H1 (cell line): ENCODE results near the gene MACROD1. TPM values are rescaled to one million over a fixed set of nuclear protein-coding genes. Genes with fewer than 3 reads are reported as not detected.

Experiments
- CTCF ChIA-PET: fragments of 300-600 bp; sonication (Branson Sonifier 250); formaldehyde crosslinking; loops from one replicate; lab custom pipeline; 2021; ENCODE audit not compliant: partially characterized antibody; lab: Charles Lee
- POLR2A ChIA-PET: fragments of 300-600 bp; sonication (Branson Sonifier 250); formaldehyde crosslinking; loops from one replicate; lab custom pipeline; 2021; ENCODE audit warnings: inconsistent platforms; ENCODE audit not compliant: partially characterized antibody; lab: Charles Lee
- DNase-seq, 2 experiments: peaks; one replicate each; pipeline versions ENCODE4 v3.0.0 to v3.0.0-alpha.2; 2010 to 2022; ENCODE audit warnings: low spot score in 2 of 2, low read depth in 1 of 2, mixed read lengths in 1 of 2
- FAIRE-seq: peaks from 2 replicates; lab custom pipeline; 2011; peaks lifted over from hg19 to GRCh38; lab: Jason Lieb, UNC
- H2AFZ ChIP-seq: 2 replicates; pipeline ENCODE4 v1.8.1; 2012; ENCODE audit warnings: low read length, inconsistent platforms
- H2AK5ac ChIP-seq: 2 replicates; pipeline ENCODE4 v1.6.1; 2013; ENCODE audit warnings: low read depth, low read length
- H2BK120ac ChIP-seq: replicated peaks from 2 replicates; pipeline ENCODE3; 2013; ENCODE audit warnings: low read depth, low read length, inconsistent platforms
- H2BK12ac ChIP-seq: 2 replicates; pipeline ENCODE4 v1.6.1; 2013; ENCODE audit warnings: low read depth, low read length
- H2BK15ac ChIP-seq: 2 replicates; pipeline ENCODE4 v1.6.1; 2013; ENCODE audit warnings: low read length
- H2BK20ac ChIP-seq: 2 replicates; pipeline ENCODE4 v1.6.1; 2013; ENCODE audit warnings: low read length
- H2BK5ac ChIP-seq: 2 replicates; pipeline ENCODE4 v1.6.1; 2013; ENCODE audit warnings: low read depth, low read length
- H3K14ac ChIP-seq: 2 replicates; pipeline ENCODE4 v1.6.1; 2013; ENCODE audit warnings: inconsistent platforms; ENCODE audit not compliant: insufficient read length
- H3K18ac ChIP-seq: 2 replicates; pipeline ENCODE4 v1.6.1; 2013; ENCODE audit warnings: low read length; ENCODE audit errors: extremely low read depth
- H3K23ac ChIP-seq: 2 replicates; pipeline ENCODE4 v1.6.1; 2013; ENCODE audit warnings: inconsistent platforms; ENCODE audit not compliant: insufficient read length
- H3K23me2 ChIP-seq: 2 replicates; pipeline ENCODE4 v1.6.1; 2013; ENCODE audit warnings: low read depth, low read length
- H3K27ac ChIP-seq: 2 replicates; pipeline ENCODE4 v1.6.1; 2011; ENCODE audit warnings: low read depth, low read length, inconsistent platforms
- H3K27me3 ChIP-seq, 4 experiments: replicated peaks in 1 of 4; 1 replicate in 1 of 4; 2 replicates in 3 of 4; pipeline versions ENCODE4 v1.6.1 to v1.8.1; 2011 to 2013; ENCODE audit warnings: low read length in 3 of 4, mild to moderate bottlenecking in 3 of 4, inconsistent platforms in 2 of 4, mixed read lengths in 2 of 4, moderate library complexity in 1 of 4; ENCODE audit not compliant: control insufficient read depth in 3 of 4, insufficient read depth in 3 of 4; ENCODE audit errors: extremely low read depth in 1 of 4
- H3K36me3 ChIP-seq, 4 experiments: 2 replicates each; pipeline versions ENCODE4 v1.6.1 to v1.8.1; 2011 to 2013; ENCODE audit warnings: mild to moderate bottlenecking in 4 of 4, low read length in 3 of 4, moderate library complexity in 2 of 4, control low read depth in 1 of 4, inconsistent platforms in 1 of 4; ENCODE audit not compliant: insufficient read depth in 4 of 4, control insufficient read depth in 2 of 4
- H3K4ac ChIP-seq: replicated peaks from 2 replicates; pipeline ENCODE3; 2013; ENCODE audit warnings: low read length, low read depth, mixed read lengths, inconsistent platforms; ENCODE audit not compliant: insufficient read length
- H3K4me1 ChIP-seq, 4 experiments: replicated peaks in 1 of 4; 1 replicate in 1 of 4; 2 replicates in 3 of 4; pipeline versions ENCODE4 v1.6.1 to v1.8.1; 2011 to 2013; ENCODE audit warnings: low read length in 3 of 4, inconsistent platforms in 2 of 4, mixed read lengths in 1 of 4; ENCODE audit not compliant: insufficient read depth in 4 of 4, control insufficient read depth in 3 of 4
- H3K4me2 ChIP-seq, 2 experiments: 2 replicates each; pipeline versions ENCODE4 v1.6.1 to v1.8.1; 2011 to 2013; ENCODE audit warnings: low read depth in 2 of 2, low read length in 2 of 2, control low read depth in 1 of 2, inconsistent platforms in 1 of 2, mild to moderate bottlenecking in 1 of 2; ENCODE audit not compliant: insufficient read depth in 1 of 2
- H3K4me3 ChIP-seq, 4 experiments: fragments of 200-600, 300-600 bp in 1 of 4; sonication (generic), shearing (Covaris generic), sonication (Bioruptor Twin) in 1 of 4; 2 replicates each; pipeline versions ENCODE4 v1.5.1 to v1.8.1; 2011 to 2016; ENCODE audit warnings: low read length in 4 of 4, low read depth in 3 of 4, control low read depth in 2 of 4, inconsistent platforms in 2 of 4, mild to moderate bottlenecking in 2 of 4, mixed read lengths in 1 of 4, moderate library complexity in 1 of 4; ENCODE audit not compliant: insufficient read depth in 2 of 4; ENCODE audit errors: extremely low read depth in 1 of 4
- H3K56ac ChIP-seq: replicated peaks from 2 replicates; pipeline ENCODE3; 2013; ENCODE audit warnings: low read depth, mild to moderate bottlenecking, mixed read lengths, low read length, inconsistent platforms; ENCODE audit not compliant: insufficient read length
- H3K79me1 ChIP-seq: 2 replicates; pipeline ENCODE4 v1.6.1; 2013; ENCODE audit warnings: low read depth, low read length, control low read depth
- H3K79me2 ChIP-seq, 2 experiments: 2 replicates each; pipeline versions ENCODE4 v1.6.1 to v1.8.1; 2012 to 2013; ENCODE audit warnings: low read length in 2 of 2, mild to moderate bottlenecking in 2 of 2, inconsistent platforms in 1 of 2; ENCODE audit not compliant: insufficient read depth in 2 of 2, control insufficient read depth in 1 of 2
- H3K9ac ChIP-seq, 4 experiments: replicated peaks in 1 of 4; 1 replicate in 1 of 4; 2 replicates in 3 of 4; pipeline versions ENCODE4 v1.6.1 to v1.8.1; 2011 to 2013; ENCODE audit warnings: low read depth in 3 of 4, low read length in 3 of 4, control low read depth in 2 of 4, mild to moderate bottlenecking in 2 of 4, moderate library complexity in 2 of 4, inconsistent platforms in 1 of 4; ENCODE audit errors: extremely low read depth in 1 of 4
- H3K9me3 ChIP-seq, 2 experiments: 2 replicates each; pipeline versions ENCODE4 v1.6.1 to v1.8.1; 2012 to 2013; ENCODE audit warnings: mild to moderate bottlenecking in 2 of 2, moderate library complexity in 2 of 2, control low read depth in 1 of 2, inconsistent platforms in 1 of 2, low read depth in 1 of 2, low read length in 1 of 2, mixed read lengths in 1 of 2; ENCODE audit not compliant: insufficient read depth in 2 of 2
- H4K20me1 ChIP-seq, 2 experiments: replicated peaks in 1 of 2; 2 replicates each; pipeline versions ENCODE3 to v1.8.1; 2011 to 2013; ENCODE audit warnings: inconsistent platforms in 2 of 2, low read length in 2 of 2, mild to moderate bottlenecking in 1 of 2; ENCODE audit not compliant: insufficient read depth in 2 of 2, control insufficient read depth in 1 of 2
- H4K5ac ChIP-seq: 2 replicates; pipeline ENCODE4 v1.6.1; 2013; ENCODE audit warnings: low read length, low read depth, mixed read lengths, inconsistent platforms; ENCODE audit not compliant: insufficient read length
- H4K8ac ChIP-seq: 2 replicates; pipeline ENCODE4 v1.8.0; 2013; ENCODE audit warnings: mild to moderate bottlenecking, moderate library complexity, low read length, inconsistent platforms; ENCODE audit not compliant: insufficient read depth; ENCODE audit errors: extremely low read depth
- H4K91ac ChIP-seq: replicated peaks from 2 replicates; pipeline ENCODE3; 2013; ENCODE audit warnings: low read length, mixed read lengths, inconsistent platforms; ENCODE audit not compliant: insufficient read length
- BRCA1 ChIP-seq: IDR thresholded peaks from 2 replicates; pipeline ENCODE4 v1.6.1; 2012; ENCODE audit warnings: low read depth, low read length, improper control_type of control experiment
- CHD2 ChIP-seq: IDR thresholded peaks from 2 replicates; pipeline ENCODE4 v1.6.1; 2012; ENCODE audit warnings: low read length, improper control_type of control experiment
- GABPA ChIP-seq: IDR thresholded peaks from 2 replicates; pipeline ENCODE4 v1.6.1; 2011; ENCODE audit warnings: mild to moderate bottlenecking, low read length, moderate library complexity, borderline replicate concordance; ENCODE audit not compliant: insufficient read depth
- GTF2F1 ChIP-seq: IDR thresholded peaks from 2 replicates; pipeline ENCODE4 v1.6.1; 2012; ENCODE audit warnings: low read depth, low read length, improper control_type of control experiment, borderline replicate concordance
- HDAC6 ChIP-seq: IDR thresholded peaks from one replicate; pipeline ENCODE4 v1.7.1; 2012; ENCODE audit warnings: low read depth, mild to moderate bottlenecking, inconsistent platforms, low read length, moderate library complexity
- KDM5A ChIP-seq: fragments of 200-600 bp; IDR thresholded peaks from 2 replicates; pipeline ENCODE4 v1.7.1; 2012; ENCODE audit warnings: mild to moderate bottlenecking, low read length, inconsistent platforms, mixed read lengths
- PHF8 ChIP-seq: fragments of 200-600 bp; sonication (generic); conservative IDR thresholded peaks from 2 replicates; pipeline ENCODE4 v1.7.1; 2012; ENCODE audit warnings: low read depth, mild to moderate bottlenecking, inconsistent platforms, low read length, moderate library complexity
- RAD21 ChIP-seq, 2 experiments: IDR thresholded peaks in 1 of 2; conservative IDR thresholded peaks in 1 of 2; 2 replicates each; pipeline ENCODE4 v1.6.1; 2011; ENCODE audit warnings: low read depth in 2 of 2, low read length in 2 of 2, improper control_type of control experiment in 1 of 2, inconsistent platforms in 1 of 2, mild to moderate bottlenecking in 1 of 2, moderate library complexity in 1 of 2
- SIRT6 ChIP-seq: IDR thresholded peaks from one replicate; pipeline ENCODE4 v1.7.1; 2012; ENCODE audit warnings: low read length, inconsistent platforms
- SIX5 ChIP-seq: IDR thresholded peaks from 2 replicates; pipeline ENCODE4 v1.6.1; 2011; ENCODE audit warnings: mild to moderate bottlenecking, low read depth, low read length
- TAF7 ChIP-seq: optimal IDR thresholded peaks from 2 replicates; pipeline ENCODE3; 2011; ENCODE audit warnings: low read depth, mild to moderate bottlenecking, inconsistent platforms, low read length, moderate library complexity, borderline replicate concordance
- USF2 ChIP-seq: IDR thresholded peaks from 2 replicates; pipeline ENCODE4 v1.6.1; 2011; ENCODE audit warnings: low read length, improper control_type of control experiment
- WGBS, 2 experiments: shearing (Covaris generic) in 1 of 2; methylation state at CpG; one replicate each; pipeline versions ENCODE4 v1.1.6 to v1.1.7; 2013 to 2015; ENCODE audit warnings: low lambda C conversion rate in 2 of 2, mixed read lengths in 2 of 2, inconsistent platforms in 1 of 2, low coverage in 1 of 2, missing lambda C conversion rate in 1 of 2; ENCODE audit not compliant: insufficient replicate concordance in 2 of 2, insufficient coverage in 1 of 2, insufficient read length in 1 of 2; ENCODE audit errors: extremely low coverage in 1 of 2, missing lambda C conversion rate in 1 of 2; 5-methylcytosine and 5-hydroxymethylcytosine counted together
- polyA plus RNA-seq, 7 experiments: library from polyadenylated mRNA; depleted of rRNA in 3 of 7; stranded (reverse) in 5 of 7; unstranded in 2 of 7; fragments of >200 nt in 5 of 7; fragments of 200-250 nt in 2 of 7; gene quantifications; 1 replicate in 5 of 7; 2 replicates in 1 of 7; 4 replicates in 1 of 7; pipeline versions ENCODE4 v1.2.1 to v1.2.3, GENCODE V29; 2011 to 2013; ENCODE audit warnings: missing spikeins in 2 of 7, mixed read lengths in 2 of 7
- total RNA-seq: library from RNA; stranded (reverse); fragmentation: NEBNext Ultra II Directional; extraction: Animal tissue kit (Norgen Biotek cat#: 25700); gene quantifications from 2 replicates; pipeline ENCODE4 v1.2.1, GENCODE V29; 2021

The MACROD1 gene
- total and polyA plus RNA-seq, 2 of the 8 experiments (the other 6 are each of a cell fraction or from before 2014, with no cell fraction given) = 19.5 to 34.1 TPM

- peaks cover 0 to 40% (median 13%) of the 10 kb centered on the region in 4 experiments; a peak in 5 of 7 replicates for H3K27me3 ChIP-seq
- FAIRE-seq (no peak), DNase-seq (no peak)
- no peak overlapping the region for H3K9ac ChIP-seq
- no peak overlapping the region for H2BK15ac ChIP-seq
- H4K8ac ChIP-seq = no peak overlapping the region; the same call in 1 of the 2 replicates
- H4K5ac ChIP-seq = no peak overlapping the region
- no peak overlapping the region for H3K4ac ChIP-seq
- ChIA-PET POLR2A (no interaction called here), CTCF (interaction anchor here (1.1 to 14.9 kb wide), 7 partner anchors 7 to 140 kb away, joined by 3 to 291 read pairs (median 20); partner anchors contain the start of gene FLRT1)
- H3K56ac ChIP-seq = no peak overlapping the region
- no peak overlapping the region for H3K18ac ChIP-seq
- H3K23me2 ChIP-seq = no peaks in the 10 kb centered on the region; the same call in 1 of the 2 replicates
- H3K4me1 ChIP-seq = no peaks in the 10 kb centered on the region; a peak in 3 of 7 replicates
- H3K4me3 ChIP-seq = no peak overlapping the region
- H4K91ac ChIP-seq = no peak overlapping the region
- H2BK5ac ChIP-seq = no peak overlapping the region
- H4K20me1 ChIP-seq = peaks cover 2 to 23% of the 10 kb centered on the region in 2 experiments
- H3K4me2 ChIP-seq = no peak overlapping the region
- 88% methylated on average over 21 of the region's 21 CpGs; no CpG with 5 or more reads in 1 of the 2 experiments for WGBS, 2 experiments
- H3K27ac ChIP-seq = no peak overlapping the region
- H3K14ac ChIP-seq = no peak overlapping the region
- no peak overlapping the region for H2BK20ac ChIP-seq
- no peak overlapping the region for H2AK5ac ChIP-seq
- H2AFZ ChIP-seq = no peak overlapping the region
- no peak overlapping the region for H2BK12ac ChIP-seq
- no peaks in the 10 kb centered on the region for H3K36me3 ChIP-seq
- no peak overlapping the region for H2BK120ac ChIP-seq
- H3K9me3 ChIP-seq = no peaks in the 10 kb centered on the region
- H3K79me2 ChIP-seq = no peaks in the 10 kb centered on the region
- H3K23ac ChIP-seq = no peak overlapping the region
- peaks cover 3% of the 10 kb centered on the region for H3K79me1 ChIP-seq
- TF ChIP-seq RAD21 (IDR thresholded peaks at IDR 0.05 in 1 of 2, conservative IDR thresholded peaks at IDR 0.05 in 1 of 2; ENCODE audit: low read depth in 2 of 2, low read length in 2 of 2) = no peak
- TF ChIP-seq SIX5 = no peak
- no peak for TF ChIP-seq GABPA
- no peak for TF ChIP-seq USF2
- no peak for TF ChIP-seq SIRT6
- no peak for TF ChIP-seq PHF8
- TF ChIP-seq CHD2 = no peak
- no peak for TF ChIP-seq BRCA1
- TF ChIP-seq HDAC6 = no peak
- TF ChIP-seq GTF2F1 = no peak
- no peak for TF ChIP-seq TAF7
- no peak for TF ChIP-seq KDM5A
These were observed 24.7 kb downstream of the MACROD1 start for GRCh38 chr11:64141081-64141783.
